Sigmoid colon (tissue), 7 donors: ENCODE data around the gene GSE1. TPM values are rescaled to one million over a fixed set of nuclear protein-coding genes. Genes with fewer than 3 reads are reported as not detected.

Experiments used
- DNase-seq: peaks from one replicate; pipeline ENCODE4 v3.0.0-alpha.2; 2019
- H3K27ac ChIP-seq, 4 donors: fragments of 200-600 bp; sonication (generic); one replicate each; pipeline ENCODE4 v1.5.1; 2016 to 2019; ENCODE audit warnings: mild to moderate bottlenecking in 1 of 4
- H3K27me3 ChIP-seq, 3 donors: fragments of 200-600 bp; sonication (generic); one replicate each; pipeline ENCODE4 v1.5.1; 2019; ENCODE audit warnings: mild to moderate bottlenecking in 1 of 3
- H3K36me3 ChIP-seq, 4 donors: fragments of 200-600 bp; sonication (generic); one replicate each; pipeline ENCODE4 v1.5.1; 2016 to 2019
- H3K4me1 ChIP-seq, 4 donors: fragments of 200-600 bp; sonication (generic); one replicate each; pipeline ENCODE4 v1.5.1; 2017 to 2019
- H3K4me3 ChIP-seq, 4 donors: fragments of 200-600 bp; sonication (generic); one replicate each; pipeline ENCODE4 v1.5.1; 2017 to 2019; ENCODE audit warnings: mild to moderate bottlenecking in 2 of 4, moderate library complexity in 1 of 4
- H3K9me3 ChIP-seq, 4 donors: fragments of 200-600 bp in 3 of 4; sonication (generic) in 3 of 4; one replicate each; pipeline versions ENCODE4 v1.5.1 to v1.6.1; 2013 to 2019
- EP300 ChIP-seq, 4 donors: sonication (generic); formaldehyde crosslinking; IDR thresholded peaks; one replicate each; pipeline ENCODE4 v1.6.1; 2017; ENCODE audit warnings: antibody characterized with exemption in 4 of 4
- POLR2A ChIP-seq, 2 donors: fragments of 450-650 bp; IDR thresholded peaks; one replicate each; pipeline ENCODE4 v1.6.1; 2016; ENCODE audit warnings: antibody characterized with exemption in 2 of 2, mild to moderate bottlenecking in 2 of 2, moderate library complexity in 2 of 2
- POLR2AphosphoS5 ChIP-seq, 4 donors: sonication (generic); formaldehyde crosslinking; IDR thresholded peaks; one replicate each; pipeline ENCODE4 v1.6.1; 2017; ENCODE audit warnings: antibody characterized with exemption in 4 of 4
- WGBS, 2 donors: extraction: QIAGEN DNeasy Blood & Tissue Kit; methylation state at CpG; one replicate each; pipeline ENCODE4 v1.1.7; 2013; 5-methylcytosine and 5-hydroxymethylcytosine counted together
- intact Hi-C: fragments of 100-400 bp; cut with DNase I; formaldehyde crosslinking; loops from one replicate; pipeline ENCODE4 v1.15.1; 2023
- polyA plus RNA-seq, 3 donors: library from polyadenylated mRNA; stranded (reverse); fragments of 200-250 nt; gene quantifications; one replicate each; pipeline ENCODE4 v1.2.3, GENCODE V29; 2013
- total RNA-seq, 4 donors: library from RNA; depleted of rRNA; stranded (reverse); fragments of >200 nt; gene quantifications; one replicate each; pipeline ENCODE4 v1.1.0, GENCODE V29; 2016
- TF ChIP-seq, protein P1 (sequence below), 4 experiments: fragments of 450-650 bp in 3 of 4; fragments of 200-600 bp in 1 of 4; IDR thresholded peaks; one replicate each; pipeline ENCODE4 v1.5.1; 2016 to 2019; ENCODE audit warnings: antibody characterized with exemption in 4 of 4, mild to moderate bottlenecking in 3 of 4, moderate library complexity in 2 of 4
- donor health status: healthy with polysubstance abuse.
- donor health status: Bipolar disorder and iron deficiency.
- donor health status: healthy.

Gene GSE1
- total and polyA plus RNA-seq, 7 donors = 12.0 to 76.7 (median 42.5) TPM

DNA sequence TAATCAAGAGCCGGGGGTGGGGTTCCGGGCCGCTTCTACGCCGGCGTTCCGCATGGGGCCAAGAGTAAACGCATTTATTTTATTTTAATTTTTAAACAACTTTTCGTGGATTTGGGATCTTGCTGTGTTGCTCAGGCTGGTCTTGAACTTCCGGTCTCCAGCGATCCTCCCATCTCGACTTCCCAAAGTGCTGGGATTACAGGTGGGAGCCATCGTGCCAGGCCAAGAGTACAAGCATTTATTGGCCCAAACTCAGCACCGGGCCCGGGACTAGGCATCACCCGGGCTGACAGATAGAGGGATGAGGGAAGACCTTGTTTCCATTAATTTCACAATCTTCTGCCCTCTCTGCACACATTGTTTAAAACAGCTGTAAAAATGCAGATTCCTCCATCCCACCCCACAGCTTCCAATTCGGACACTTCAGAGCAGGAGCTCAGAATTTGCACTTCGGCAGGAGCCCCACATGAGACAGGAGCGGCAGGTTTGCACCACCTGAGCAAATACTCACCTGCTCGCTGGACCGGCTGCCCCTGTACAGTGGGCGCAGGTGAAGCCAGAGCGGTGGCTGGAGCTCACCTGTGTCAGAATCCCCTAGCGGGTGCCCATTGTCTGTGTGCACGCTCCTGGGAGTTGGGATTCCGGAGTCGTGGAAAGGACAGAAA is 76.3 kb downstream of the GSE1 start:
- TF ChIP-seq, protein P1, sequence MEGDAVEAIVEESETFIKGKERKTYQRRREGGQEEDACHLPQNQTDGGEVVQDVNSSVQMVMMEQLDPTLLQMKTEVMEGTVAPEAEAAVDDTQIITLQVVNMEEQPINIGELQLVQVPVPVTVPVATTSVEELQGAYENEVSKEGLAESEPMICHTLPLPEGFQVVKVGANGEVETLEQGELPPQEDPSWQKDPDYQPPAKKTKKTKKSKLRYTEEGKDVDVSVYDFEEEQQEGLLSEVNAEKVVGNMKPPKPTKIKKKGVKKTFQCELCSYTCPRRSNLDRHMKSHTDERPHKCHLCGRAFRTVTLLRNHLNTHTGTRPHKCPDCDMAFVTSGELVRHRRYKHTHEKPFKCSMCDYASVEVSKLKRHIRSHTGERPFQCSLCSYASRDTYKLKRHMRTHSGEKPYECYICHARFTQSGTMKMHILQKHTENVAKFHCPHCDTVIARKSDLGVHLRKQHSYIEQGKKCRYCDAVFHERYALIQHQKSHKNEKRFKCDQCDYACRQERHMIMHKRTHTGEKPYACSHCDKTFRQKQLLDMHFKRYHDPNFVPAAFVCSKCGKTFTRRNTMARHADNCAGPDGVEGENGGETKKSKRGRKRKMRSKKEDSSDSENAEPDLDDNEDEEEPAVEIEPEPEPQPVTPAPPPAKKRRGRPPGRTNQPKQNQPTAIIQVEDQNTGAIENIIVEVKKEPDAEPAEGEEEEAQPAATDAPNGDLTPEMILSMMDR (IDR thresholded peaks at IDR 0.05) = no peak
- TF ChIP-seq EP300 (IDR thresholded peaks at IDR 0.05) (no peak), POLR2A (IDR thresholded peaks at IDR 0.05) (no peak), POLR2AphosphoS5 (IDR thresholded peaks at IDR 0.05) (no peak)
- intact Hi-C loops = no loop called here
- 13 to 38% methylated on average over 27 of the region's 27 CpGs for WGBS, 2 donors
- H3K4me3 ChIP-seq = peak overlapping the region in 3 of 4 donors; percentile 56 to 71 (median 64)
- H3K9me3 ChIP-seq = no peaks in the 10 kb centered on the region
- H3K27me3 ChIP-seq = peaks cover 0 to 5% (median 0%) of the 10 kb centered on the region in 3 donors
- no peaks in the 10 kb centered on the region for H3K36me3 ChIP-seq
- no peak for DNase-seq
- no peak overlapping the region for H3K27ac ChIP-seq
- H3K4me1 ChIP-seq = peaks cover 0 to 15% (median 14%) of the 10 kb centered on the region in 4 donors

DNA sequence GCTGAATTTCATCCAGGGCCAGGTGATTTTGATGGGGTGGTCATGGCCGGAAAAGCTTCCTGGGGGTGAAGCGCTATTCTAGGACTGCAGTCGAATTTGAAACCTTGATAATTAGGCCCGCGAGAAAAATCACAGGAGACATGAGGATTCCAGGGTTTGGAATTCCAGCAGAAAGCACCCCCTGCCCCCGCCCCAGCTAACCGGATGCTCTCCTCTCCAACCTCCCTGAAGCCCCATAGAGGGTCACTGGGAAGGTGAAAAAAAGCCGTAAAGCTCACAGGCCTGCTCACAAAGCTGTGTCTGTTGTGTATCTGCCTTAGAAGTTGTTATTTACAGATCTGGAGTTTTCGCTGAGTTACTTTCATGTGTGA is 76.8 kb downstream of the GSE1 start:
- no peak for DNase-seq
- no peak overlapping the region for H3K4me3 ChIP-seq
- peaks cover 0 to 15% (median 14%) of the 10 kb centered on the region in 4 donors for H3K4me1 ChIP-seq
- TF ChIP-seq POLR2A (IDR thresholded peaks at IDR 0.05) (no peak), EP300 (IDR thresholded peaks at IDR 0.05) (no peak), POLR2AphosphoS5 (IDR thresholded peaks at IDR 0.05) (no peak)
- TF ChIP-seq, protein P1 (IDR thresholded peaks at IDR 0.05) = no peak
- no peak overlapping the region for H3K27ac ChIP-seq
- intact Hi-C loops = no loop called here
- no peaks in the 10 kb centered on the region for H3K9me3 ChIP-seq
- no peaks in the 10 kb centered on the region for H3K36me3 ChIP-seq
- H3K27me3 ChIP-seq = peaks cover 0 to 9% (median 0%) of the 10 kb centered on the region in 3 donors
- WGBS, 2 donors = 60 to 72% methylated on average over 9 of the region's 9 CpGs

DNA sequence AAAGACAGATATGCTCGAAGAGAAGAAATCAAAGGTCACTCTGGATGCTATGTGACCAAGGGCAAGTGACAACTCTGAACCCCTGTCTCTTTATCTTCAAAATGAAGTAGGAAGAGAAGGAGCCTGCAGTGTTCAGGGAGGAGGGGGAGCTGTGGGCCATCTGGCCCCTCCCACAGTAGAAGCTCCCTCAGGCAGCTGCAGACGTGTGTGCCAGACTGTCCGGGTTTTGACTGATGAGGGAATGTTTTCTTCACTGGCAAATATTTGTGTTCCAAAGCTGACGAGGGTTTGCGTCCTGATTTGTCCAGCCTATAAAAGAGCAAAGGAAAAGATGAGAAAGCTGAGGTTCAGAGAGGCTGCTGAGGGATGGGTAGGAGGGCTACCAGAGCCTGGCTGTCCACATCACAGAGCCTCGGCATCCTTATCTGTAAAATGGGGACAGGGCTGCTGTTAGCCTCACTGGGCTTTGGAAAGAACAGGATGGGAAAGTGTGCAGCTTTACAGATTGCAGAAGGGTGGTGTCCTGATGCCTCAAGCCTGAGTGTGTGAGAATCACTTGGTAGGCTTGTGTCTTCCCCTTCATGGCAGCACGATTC is 77.4 kb downstream of the GSE1 start:
- Histone ChIP-seq H3K27ac (no peak overlapping the region), H3K36me3 (no peaks in the 10 kb centered on the region), H3K9me3 (no peaks in the 10 kb centered on the region), H3K27me3 (peaks cover 0 to 15% (median under 1%) of the 10 kb centered on the region in 3 donors), H3K4me1 (peaks cover 0 to 15% (median 14%) of the 10 kb centered on the region in 4 donors), H3K4me3 (no peak overlapping the region)
- TF ChIP-seq, protein P1 (IDR thresholded peaks at IDR 0.05) = no peak
- TF ChIP-seq EP300 (IDR thresholded peaks at IDR 0.05) (no peak), POLR2AphosphoS5 (IDR thresholded peaks at IDR 0.05) (no peak), POLR2A (IDR thresholded peaks at IDR 0.05) (no peak)
- no peak for DNase-seq
- intact Hi-C loops = no loop called here
- 39 to 55% methylated on average over 7 of the region's 7 CpGs for WGBS, 2 donors

DNA sequence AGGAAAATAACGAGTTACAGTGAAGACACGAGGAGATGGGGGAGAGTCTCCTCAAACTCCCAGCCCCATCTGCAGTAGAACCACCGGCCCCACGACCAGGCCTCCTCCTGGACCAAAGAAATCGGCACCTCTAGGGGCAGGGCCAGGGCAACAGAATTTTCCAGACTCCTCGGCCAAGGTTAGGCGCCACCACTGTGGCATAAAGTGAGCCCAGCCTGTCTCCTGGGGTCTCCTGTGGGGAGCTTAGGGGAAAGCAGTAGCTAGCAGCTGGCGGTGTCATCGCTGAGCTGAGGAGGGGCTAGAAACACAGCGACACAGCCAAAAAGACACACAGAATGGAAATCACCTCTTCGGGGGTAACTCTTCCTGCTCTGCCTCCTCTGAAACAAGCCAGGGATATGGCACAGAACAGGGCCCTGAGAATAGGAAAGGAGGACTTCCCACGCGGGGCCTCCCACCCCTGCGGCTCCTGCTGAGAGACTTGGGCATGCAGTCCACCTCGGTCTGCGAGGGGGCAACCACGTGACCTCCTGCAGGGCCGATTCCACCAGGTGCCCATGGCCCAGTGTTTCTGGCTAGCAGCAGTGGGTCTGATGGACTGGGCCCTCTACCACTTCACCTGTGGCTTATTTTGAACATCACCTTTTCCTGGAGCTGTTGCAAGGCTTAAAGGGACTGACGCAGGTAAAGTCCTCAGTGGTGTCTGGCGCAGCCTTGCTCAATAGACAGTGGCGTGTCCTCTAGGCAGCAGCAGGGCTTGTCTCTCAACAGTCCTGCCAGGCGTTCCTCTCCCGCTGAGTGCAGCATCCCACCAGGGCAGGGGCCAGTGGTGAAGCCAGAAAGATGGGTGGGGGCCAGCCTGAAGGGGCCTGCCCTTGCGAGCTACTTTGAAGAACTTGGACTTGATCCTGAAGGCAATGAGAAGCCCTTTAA is 82.3 kb downstream of the GSE1 start:
- Histone ChIP-seq H3K4me1 (no peaks in the 10 kb centered on the region), H3K4me3 (no peak overlapping the region), H3K9me3 (no peaks in the 10 kb centered on the region), H3K27me3 (peaks cover 0 to 28% (median 13%) of the 10 kb centered on the region in 3 donors), H3K36me3 (no peaks in the 10 kb centered on the region), H3K27ac (no peak overlapping the region)
- TF ChIP-seq POLR2AphosphoS5 (IDR thresholded peaks at IDR 0.05) (no peak), POLR2A (IDR thresholded peaks at IDR 0.05) (no peak), EP300 (IDR thresholded peaks at IDR 0.05) (no peak)
- TF ChIP-seq, protein P1 (IDR thresholded peaks at IDR 0.05) = no peak
- DNase-seq = no peak
- WGBS, 2 donors = 84 to 87% methylated on average over 24 of the region's 24 CpGs
- intact Hi-C loops = no loop called here
